H1 (cell line): ENCODE data around the gene SCYL3. TPM values are rescaled to one million over a fixed set of nuclear protein-coding genes. Genes with fewer than 3 reads are reported as not detected.

Experiments used
- CTCF ChIA-PET: fragments of 300-600 bp; sonication (Branson Sonifier 250); formaldehyde crosslinking; loops from one replicate; lab custom pipeline; 2021; ENCODE audit not compliant: partially characterized antibody; lab: Charles Lee
- POLR2A ChIA-PET: fragments of 300-600 bp; sonication (Branson Sonifier 250); formaldehyde crosslinking; loops from one replicate; lab custom pipeline; 2021; ENCODE audit warnings: inconsistent platforms; ENCODE audit not compliant: partially characterized antibody; lab: Charles Lee
- DNase-seq, 2 experiments: peaks; one replicate each; pipeline versions ENCODE4 v3.0.0 to v3.0.0-alpha.2; 2010 to 2022; ENCODE audit warnings: low spot score in 2 of 2, low read depth in 1 of 2, mixed read lengths in 1 of 2
- FAIRE-seq: peaks from 2 replicates; lab custom pipeline; 2011; peaks lifted over from hg19 to GRCh38; lab: Jason Lieb, UNC
- H2AFZ ChIP-seq: 2 replicates; pipeline ENCODE4 v1.8.1; 2012; ENCODE audit warnings: low read length, inconsistent platforms
- H2AK5ac ChIP-seq: 2 replicates; pipeline ENCODE4 v1.6.1; 2013; ENCODE audit warnings: low read depth, low read length
- H2BK120ac ChIP-seq: replicated peaks from 2 replicates; pipeline ENCODE3; 2013; ENCODE audit warnings: low read depth, low read length, inconsistent platforms
- H2BK12ac ChIP-seq: 2 replicates; pipeline ENCODE4 v1.6.1; 2013; ENCODE audit warnings: low read depth, low read length
- H2BK15ac ChIP-seq: 2 replicates; pipeline ENCODE4 v1.6.1; 2013; ENCODE audit warnings: low read length
- H2BK20ac ChIP-seq: 2 replicates; pipeline ENCODE4 v1.6.1; 2013; ENCODE audit warnings: low read length
- H2BK5ac ChIP-seq: 2 replicates; pipeline ENCODE4 v1.6.1; 2013; ENCODE audit warnings: low read depth, low read length
- H3K14ac ChIP-seq: 2 replicates; pipeline ENCODE4 v1.6.1; 2013; ENCODE audit warnings: inconsistent platforms; ENCODE audit not compliant: insufficient read length
- H3K18ac ChIP-seq: 2 replicates; pipeline ENCODE4 v1.6.1; 2013; ENCODE audit warnings: low read length; ENCODE audit errors: extremely low read depth
- H3K23ac ChIP-seq: 2 replicates; pipeline ENCODE4 v1.6.1; 2013; ENCODE audit warnings: inconsistent platforms; ENCODE audit not compliant: insufficient read length
- H3K23me2 ChIP-seq: 2 replicates; pipeline ENCODE4 v1.6.1; 2013; ENCODE audit warnings: low read depth, low read length
- H3K27ac ChIP-seq: 2 replicates; pipeline ENCODE4 v1.6.1; 2011; ENCODE audit warnings: low read depth, low read length, inconsistent platforms
- H3K27me3 ChIP-seq, 4 experiments: replicated peaks in 1 of 4; 1 replicate in 1 of 4; 2 replicates in 3 of 4; pipeline versions ENCODE4 v1.6.1 to v1.8.1; 2011 to 2013; ENCODE audit warnings: low read length in 3 of 4, mild to moderate bottlenecking in 3 of 4, inconsistent platforms in 2 of 4, mixed read lengths in 2 of 4, moderate library complexity in 1 of 4; ENCODE audit not compliant: control insufficient read depth in 3 of 4, insufficient read depth in 3 of 4; ENCODE audit errors: extremely low read depth in 1 of 4
- H3K36me3 ChIP-seq, 4 experiments: 2 replicates each; pipeline versions ENCODE4 v1.6.1 to v1.8.1; 2011 to 2013; ENCODE audit warnings: mild to moderate bottlenecking in 4 of 4, low read length in 3 of 4, moderate library complexity in 2 of 4, control low read depth in 1 of 4, inconsistent platforms in 1 of 4; ENCODE audit not compliant: insufficient read depth in 4 of 4, control insufficient read depth in 2 of 4
- H3K4ac ChIP-seq: replicated peaks from 2 replicates; pipeline ENCODE3; 2013; ENCODE audit warnings: low read length, low read depth, mixed read lengths, inconsistent platforms; ENCODE audit not compliant: insufficient read length
- H3K4me1 ChIP-seq, 4 experiments: replicated peaks in 1 of 4; 1 replicate in 1 of 4; 2 replicates in 3 of 4; pipeline versions ENCODE4 v1.6.1 to v1.8.1; 2011 to 2013; ENCODE audit warnings: low read length in 3 of 4, inconsistent platforms in 2 of 4, mixed read lengths in 1 of 4; ENCODE audit not compliant: insufficient read depth in 4 of 4, control insufficient read depth in 3 of 4
- H3K4me2 ChIP-seq, 2 experiments: 2 replicates each; pipeline versions ENCODE4 v1.6.1 to v1.8.1; 2011 to 2013; ENCODE audit warnings: low read depth in 2 of 2, low read length in 2 of 2, control low read depth in 1 of 2, inconsistent platforms in 1 of 2, mild to moderate bottlenecking in 1 of 2; ENCODE audit not compliant: insufficient read depth in 1 of 2
- H3K4me3 ChIP-seq, 4 experiments: fragments of 200-600, 300-600 bp in 1 of 4; sonication (generic), shearing (Covaris generic), sonication (Bioruptor Twin) in 1 of 4; 2 replicates each; pipeline versions ENCODE4 v1.5.1 to v1.8.1; 2011 to 2016; ENCODE audit warnings: low read length in 4 of 4, low read depth in 3 of 4, control low read depth in 2 of 4, inconsistent platforms in 2 of 4, mild to moderate bottlenecking in 2 of 4, mixed read lengths in 1 of 4, moderate library complexity in 1 of 4; ENCODE audit not compliant: insufficient read depth in 2 of 4; ENCODE audit errors: extremely low read depth in 1 of 4
- H3K56ac ChIP-seq: replicated peaks from 2 replicates; pipeline ENCODE3; 2013; ENCODE audit warnings: low read depth, mild to moderate bottlenecking, mixed read lengths, low read length, inconsistent platforms; ENCODE audit not compliant: insufficient read length
- H3K79me1 ChIP-seq: 2 replicates; pipeline ENCODE4 v1.6.1; 2013; ENCODE audit warnings: low read depth, low read length, control low read depth
- H3K79me2 ChIP-seq, 2 experiments: 2 replicates each; pipeline versions ENCODE4 v1.6.1 to v1.8.1; 2012 to 2013; ENCODE audit warnings: low read length in 2 of 2, mild to moderate bottlenecking in 2 of 2, inconsistent platforms in 1 of 2; ENCODE audit not compliant: insufficient read depth in 2 of 2, control insufficient read depth in 1 of 2
- H3K9ac ChIP-seq, 4 experiments: replicated peaks in 1 of 4; 1 replicate in 1 of 4; 2 replicates in 3 of 4; pipeline versions ENCODE4 v1.6.1 to v1.8.1; 2011 to 2013; ENCODE audit warnings: low read depth in 3 of 4, low read length in 3 of 4, control low read depth in 2 of 4, mild to moderate bottlenecking in 2 of 4, moderate library complexity in 2 of 4, inconsistent platforms in 1 of 4; ENCODE audit errors: extremely low read depth in 1 of 4
- H3K9me3 ChIP-seq, 2 experiments: 2 replicates each; pipeline versions ENCODE4 v1.6.1 to v1.8.1; 2012 to 2013; ENCODE audit warnings: mild to moderate bottlenecking in 2 of 2, moderate library complexity in 2 of 2, control low read depth in 1 of 2, inconsistent platforms in 1 of 2, low read depth in 1 of 2, low read length in 1 of 2, mixed read lengths in 1 of 2; ENCODE audit not compliant: insufficient read depth in 2 of 2
- H4K20me1 ChIP-seq, 2 experiments: replicated peaks in 1 of 2; 2 replicates each; pipeline versions ENCODE3 to v1.8.1; 2011 to 2013; ENCODE audit warnings: inconsistent platforms in 2 of 2, low read length in 2 of 2, mild to moderate bottlenecking in 1 of 2; ENCODE audit not compliant: insufficient read depth in 2 of 2, control insufficient read depth in 1 of 2
- H4K5ac ChIP-seq: 2 replicates; pipeline ENCODE4 v1.6.1; 2013; ENCODE audit warnings: low read length, low read depth, mixed read lengths, inconsistent platforms; ENCODE audit not compliant: insufficient read length
- H4K8ac ChIP-seq: 2 replicates; pipeline ENCODE4 v1.8.0; 2013; ENCODE audit warnings: mild to moderate bottlenecking, moderate library complexity, low read length, inconsistent platforms; ENCODE audit not compliant: insufficient read depth; ENCODE audit errors: extremely low read depth
- H4K91ac ChIP-seq: replicated peaks from 2 replicates; pipeline ENCODE3; 2013; ENCODE audit warnings: low read length, mixed read lengths, inconsistent platforms; ENCODE audit not compliant: insufficient read length
- BACH1 ChIP-seq: IDR thresholded peaks from 2 replicates; pipeline ENCODE4 v1.6.1; 2012; ENCODE audit warnings: low read length, improper control_type of control experiment
- CREB1 ChIP-seq: IDR thresholded peaks from 2 replicates; pipeline ENCODE4 v1.6.1; 2012; ENCODE audit warnings: inconsistent platforms
- EGR1 ChIP-seq: IDR thresholded peaks from 2 replicates; pipeline ENCODE4 v1.6.1; 2011; ENCODE audit warnings: low read depth, low read length, borderline replicate concordance
- GTF2F1 ChIP-seq: IDR thresholded peaks from 2 replicates; pipeline ENCODE4 v1.6.1; 2012; ENCODE audit warnings: low read depth, low read length, improper control_type of control experiment, borderline replicate concordance
- KDM5A ChIP-seq: fragments of 200-600 bp; IDR thresholded peaks from 2 replicates; pipeline ENCODE4 v1.7.1; 2012; ENCODE audit warnings: mild to moderate bottlenecking, low read length, inconsistent platforms, mixed read lengths
- RNF2 ChIP-seq: fragments of 200-900, 300-1000 bp; sonication (generic); IDR thresholded peaks from 2 replicates; pipeline ENCODE4 v1.7.1; 2016; ENCODE audit warnings: borderline replicate concordance, low read depth, mild to moderate bottlenecking, antibody characterized with exemption, low read length; ENCODE audit not compliant: poor library complexity, severe bottlenecking; ENCODE audit errors: missing control alignments
- SP1 ChIP-seq: IDR thresholded peaks from 2 replicates; pipeline ENCODE4 v1.6.1; 2011; ENCODE audit warnings: low read depth, low read length
- SRF ChIP-seq: IDR thresholded peaks from 2 replicates; pipeline ENCODE4 v1.6.1; 2011; ENCODE audit warnings: mild to moderate bottlenecking, low read depth, low read length, moderate library complexity
- TAF1 ChIP-seq: IDR thresholded peaks from 2 replicates; pipeline ENCODE4 v1.6.1; 2011; ENCODE audit warnings: mild to moderate bottlenecking, low read depth, low read length
- WGBS, 2 experiments: shearing (Covaris generic) in 1 of 2; methylation state at CpG; one replicate each; pipeline versions ENCODE4 v1.1.6 to v1.1.7; 2013 to 2015; ENCODE audit warnings: low lambda C conversion rate in 2 of 2, mixed read lengths in 2 of 2, inconsistent platforms in 1 of 2, low coverage in 1 of 2, missing lambda C conversion rate in 1 of 2; ENCODE audit not compliant: insufficient replicate concordance in 2 of 2, insufficient coverage in 1 of 2, insufficient read length in 1 of 2; ENCODE audit errors: extremely low coverage in 1 of 2, missing lambda C conversion rate in 1 of 2; 5-methylcytosine and 5-hydroxymethylcytosine counted together
- long read RNA-seq, 2 experiments: library from RNA in 1 of 2; library from capped mRNA in 1 of 2; stranded (forward); transcript quantifications; one replicate each; pipeline ENCODE4 v2.0.0, GENCODE V29; 2021; ENCODE audit warnings: inconsistent platforms in 1 of 2
- polyA minus RNA-seq, 3 experiments: library from RNA; depleted of rRNA, polyadenylated mRNA; stranded (reverse); fragments of >200 nt; gene quantifications; 1 replicate in 2 of 3; 2 replicates in 1 of 3; pipeline ENCODE4 v1.2.3, GENCODE V29; 2011
- polyA plus RNA-seq, 7 experiments: library from polyadenylated mRNA; depleted of rRNA in 3 of 7; stranded (reverse) in 5 of 7; unstranded in 2 of 7; fragments of >200 nt in 5 of 7; fragments of 200-250 nt in 2 of 7; gene quantifications; 1 replicate in 5 of 7; 2 replicates in 1 of 7; 4 replicates in 1 of 7; pipeline versions ENCODE4 v1.2.1 to v1.2.3, GENCODE V29; 2011 to 2013; ENCODE audit warnings: missing spikeins in 2 of 7, mixed read lengths in 2 of 7
- total RNA-seq: library from RNA; stranded (reverse); fragmentation: NEBNext Ultra II Directional; extraction: Animal tissue kit (Norgen Biotek cat#: 25700); gene quantifications from 2 replicates; pipeline ENCODE4 v1.2.1, GENCODE V29; 2021

Gene SCYL3
- total RNA-seq (4.3 and 5.3 TPM in 2 replicates), polyA plus RNA-seq (2011; rRNA removed) (2.4 and 2.7 TPM in 2 replicates), polyA minus RNA-seq (2011; rRNA and poly(A)+ RNA removed) (11.5 and 12.2 TPM in 2 replicates)
- polyA plus RNA-seq (2011; cell fraction: cytosol; rRNA removed): 3.8 TPM
- 6.1 TPM for polyA plus RNA-seq (2011; cell fraction: nucleus; rRNA removed)
- 2.9 to 4.9 TPM (median 3.6 TPM) in 4 replicates for polyA plus RNA-seq (2012, experiment 1 of 2)
- 0.34 TPM for polyA plus RNA-seq (2012, experiment 2 of 2)
- 3.2 TPM for polyA plus RNA-seq (2013, experiment 1 of 2)
- polyA plus RNA-seq (2013, experiment 2 of 2): 3.0 TPM
- 4.2 TPM for polyA minus RNA-seq (2011; cell fraction: cytosol; rRNA and poly(A)+ RNA removed)
- 13.0 TPM for polyA minus RNA-seq (2011; cell fraction: nucleus; rRNA and poly(A)+ RNA removed)
- long read RNA-seq, experiment 1, full-length matches to known transcripts: 2 of 6 reads
- long read RNA-seq, experiment 1, partial matches to known transcripts: 2 of 6 reads
- long read RNA-seq, experiment 1, other reads (novel, unspliced or antisense): 2 of 6 reads
- long read RNA-seq, experiment 2, full-length matches to known transcripts: 2 of 4 reads
- long read RNA-seq, experiment 2, partial matches to known transcripts: 2 of 4 reads
- long read RNA-seq, experiment 2, other reads (novel, unspliced or antisense): 0 of 4 reads

- H2BK5ac ChIP-seq: peak within 1 kb of the TSS; percentile 100
- H4K5ac ChIP-seq: peak within 1 kb of the TSS; percentile 95
- FAIRE-seq (peak; percentile 87), DNase-seq (peak; percentile 88 to 89)
- no peak within 1 kb of the TSS for H3K14ac ChIP-seq
- peaks cover 0 to 10% (median 7%) of the 10 kb centered on the region in 4 experiments; a peak in 4 of 7 replicates for H3K4me1 ChIP-seq
- peak within 1 kb of the TSS; percentile 98 for H4K8ac ChIP-seq
- H2AK5ac ChIP-seq: no peak within 1 kb of the TSS
- no peaks in the 10 kb centered on the region for H3K27me3 ChIP-seq
- CTCF ChIA-PET: interaction anchor here (1.1 kb wide), 1 partner anchor 13 kb away, joined by 3 read pairs; no protein-coding TSS in a partner anchor
- peak within 1 kb of the TSS; percentile 99 for H2BK120ac ChIP-seq
- H3K9ac ChIP-seq: peak within 1 kb of the TSS; percentile 97 to 99 (median 98)
- H3K4me2 ChIP-seq: peak within 1 kb of the TSS; percentile 74 to 81
- no peaks in the 10 kb centered on the region for H3K9me3 ChIP-seq
- no peak within 1 kb of the TSS; the same call in 1 of the 2 replicates for H2BK20ac ChIP-seq
- POLR2A ChIA-PET: interaction anchor here (1.1 to 2.2 kb wide), 10 partner anchors 9 to 637 kb away, joined by 3 to 12 read pairs (median 4); partner anchors contain the start of genes GORAB and METTL18
- peak within 1 kb of the TSS; percentile 1 for H3K23ac ChIP-seq
- H2BK15ac ChIP-seq: no peak within 1 kb of the TSS
- H3K4ac ChIP-seq: peak within 1 kb of the TSS; percentile 63
- H3K79me2 ChIP-seq: peaks cover 0 to 25% of the 10 kb centered on the region in 2 experiments; a peak in 2 of 4 replicates
- peaks cover 3% of the 10 kb centered on the region for H3K23me2 ChIP-seq
- 2% methylated on average over 28 of the region's 52 CpGs; no CpG with 5 or more reads in 1 of the 2 experiments for WGBS, 2 experiments
- H4K20me1 ChIP-seq: peaks cover 0 to 7% of the 10 kb centered on the region in 2 experiments
- H3K4me3 ChIP-seq: peak within 1 kb of the TSS; percentile 70 to 89 (median 82)
- H3K56ac ChIP-seq: peak within 1 kb of the TSS; percentile 92
- H2AFZ ChIP-seq: peak within 1 kb of the TSS; percentile 80
- H3K79me1 ChIP-seq: peaks cover 2% of the 10 kb centered on the region; the same call in 1 of the 2 replicates
- peak within 1 kb of the TSS; percentile 99 for H3K18ac ChIP-seq
- peak within 1 kb of the TSS; percentile 99 for H4K91ac ChIP-seq
- H3K36me3 ChIP-seq: no peaks in the 10 kb centered on the region
- H3K27ac ChIP-seq: peak within 1 kb of the TSS; percentile 99
- H2BK12ac ChIP-seq: peak within 1 kb of the TSS; percentile 96; the same call in 1 of the 2 replicates
- TF ChIP-seq GTF2F1 (0 out of 2 replicates have a peak, but pooled peaks have one; percentile 14), SP1 (no peak), SRF (no peak), RNF2 (no peak), BACH1 (no peak), KDM5A (no peak; the same call in 1 of the 2 replicates), CREB1 (peak; percentile 79), TAF1 (peak; percentile 88), EGR1 (peak; percentile 59)
These were observed at the start of gene SCYL3 for GRCh38 chr1:169893645-169894423. Gene SCYL3, minus strand, starts transcription at chr1:169893896. Its CDS starts 5,056 bp downstream, at chr1:169888840.
